HepG2 (cell line): Measurements from ENCODE around the gene PRRT1. TPM values are rescaled to one million over a fixed set of nuclear protein-coding genes. Genes with fewer than 3 reads are reported as not detected.

ENCODE experiments used
- ATAC-seq: fragments of 200-7000 bp; cut with Tn5 transposase; 3 replicates; pipeline ENCODE4 v1.9.1; 2020; ENCODE audit warnings: mild to moderate bottlenecking, moderate library complexity
- BruUV-seq: library from RNA; stranded (reverse); fragments of 400-500 nt; replicated peaks from 2 replicates; lab custom pipeline; 2021; lab: Mats Ljungman, UMichigan
- CTCF ChIA-PET: fragments of 300-600 bp; formaldehyde crosslinking; extraction: SDS; loops from one replicate; lab custom pipeline; 2021; ENCODE audit warnings: low total read pairs, inconsistent platforms, low intra/inter-chr PET ratio; lab: Yijun Ruan, JAX
- POLR2A ChIA-PET: fragments of 350-600 bp; sonication (Branson Sonifier 250); formaldehyde crosslinking; loops from one replicate; lab custom pipeline; 2020; ENCODE audit warnings: antibody characterized with exemption, inconsistent platforms; lab: Yijun Ruan, JAX
- DNase-seq: peaks from one replicate; pipeline ENCODE4 v3.0.0-alpha.2; 2015; ENCODE audit warnings: low spot score
- FAIRE-seq: peaks from 3 replicates; lab custom pipeline; 2011; peaks lifted over from hg19 to GRCh38; lab: Jason Lieb, UNC
- H2AFZ ChIP-seq: one replicate; pipeline ENCODE4 v1.6.1; 2011; ENCODE audit warnings: low read length, inconsistent platforms
- H3K27ac ChIP-seq: fragments of 300-600 bp; 3 replicates; pipeline ENCODE4 v1.8.0; 2011; ENCODE audit warnings: mixed run types, mild to moderate bottlenecking, mixed read lengths, low read length, inconsistent platforms; ENCODE audit not compliant: insufficient read depth; ENCODE audit errors: extremely low read length
- H3K27me3 ChIP-seq, 2 experiments: fragments of 200-600 bp in 1 of 2; 2 replicates in 1 of 2; 3 replicates in 1 of 2; pipeline versions ENCODE4 v1.6.0 to v1.8.0; 2011; ENCODE audit warnings: low read length in 2 of 2, mild to moderate bottlenecking in 2 of 2, moderate library complexity in 2 of 2, inconsistent platforms in 1 of 2; ENCODE audit not compliant: insufficient read depth in 2 of 2, control insufficient read depth in 1 of 2
- H3K36me3 ChIP-seq, 2 experiments: fragments of 200-600 bp in 1 of 2; replicated peaks in 1 of 2; 2 replicates in 1 of 2; 3 replicates in 1 of 2; pipeline versions ENCODE4 v1.5.1 to v1.8.0; 2011; ENCODE audit warnings: low read length in 2 of 2, inconsistent platforms in 1 of 2; ENCODE audit not compliant: insufficient read depth in 2 of 2, control insufficient read depth in 1 of 2
- H3K4me1 ChIP-seq: 2 replicates; pipeline ENCODE4 v1.5.1; 2012; ENCODE audit warnings: low read length, inconsistent platforms; ENCODE audit not compliant: insufficient read depth
- H3K4me2 ChIP-seq: 2 replicates; pipeline ENCODE4 v1.6.0; 2011; ENCODE audit warnings: low read depth, low read length, inconsistent platforms
- H3K4me3 ChIP-seq, 3 experiments: fragments of 200-600 bp in 1 of 3; sonication (generic), shearing (Covaris generic) in 1 of 3; replicated peaks in 1 of 3; 2 replicates each; pipeline ENCODE4 v1.5.1; 2011 to 2016; ENCODE audit warnings: low read length in 3 of 3, inconsistent platforms in 2 of 3, low read depth in 2 of 3, mild to moderate bottlenecking in 2 of 3, control low read depth in 1 of 3, mixed read lengths in 1 of 3; ENCODE audit not compliant: insufficient read depth in 1 of 3
- H3K79me2 ChIP-seq: one replicate; pipeline ENCODE4 v1.6.1; 2011; ENCODE audit warnings: low read length, inconsistent platforms; ENCODE audit not compliant: insufficient read depth
- H3K9ac ChIP-seq: 2 replicates; pipeline ENCODE4 v1.6.0; 2011; ENCODE audit warnings: mild to moderate bottlenecking, low read depth, low read length, inconsistent platforms; ENCODE audit not compliant: insufficient read depth
- H3K9me3 ChIP-seq: 2 replicates; pipeline ENCODE4 v1.5.1; 2012; ENCODE audit warnings: mild to moderate bottlenecking, low read length
- H4K20me1 ChIP-seq: 2 replicates; pipeline ENCODE4 v1.6.0; 2011; ENCODE audit warnings: inconsistent platforms, mild to moderate bottlenecking, low read length, moderate library complexity; ENCODE audit not compliant: insufficient read depth
- KDM6A ChIP-seq: IDR thresholded peaks from 2 replicates; pipeline ENCODE4 v1.6.1; 2016; ENCODE audit warnings: low read depth
- NCOR1 ChIP-seq: fragments of 200-600 bp; sonication (generic); IDR thresholded peaks from 2 replicates; pipeline ENCODE4 v1.7.0; 2017; ENCODE audit warnings: antibody characterized with exemption, low read length, borderline replicate concordance
- NFYB ChIP-seq: sonication (generic); formaldehyde crosslinking; IDR thresholded peaks from 2 replicates; pipeline ENCODE4 v1.4.0; 2020; ENCODE audit warnings: missing genetic modification reagents
- PHF21A ChIP-seq: sonication (generic); formaldehyde crosslinking; IDR thresholded peaks from 2 replicates; pipeline ENCODE4 v1.5.0; 2020; ENCODE audit warnings: mild to moderate bottlenecking, missing genetic modification reagents
- PREB ChIP-seq: sonication (generic); formaldehyde crosslinking; IDR thresholded peaks from 2 replicates; pipeline ENCODE4 v1.4.0; 2020; ENCODE audit warnings: missing genetic modification reagents
- RARG ChIP-seq: sonication (generic); formaldehyde crosslinking; IDR thresholded peaks from 2 replicates; pipeline ENCODE4 v1.4.0; 2020; ENCODE audit warnings: low read depth, mild to moderate bottlenecking, missing genetic modification reagents
- TARDBP ChIP-seq: sonication (generic); formaldehyde crosslinking; IDR thresholded peaks from 2 replicates; pipeline ENCODE4 v1.8.0; 2022; ENCODE audit warnings: mild to moderate bottlenecking, missing genetic modification reagents
- YEATS2 ChIP-seq: sonication (generic); formaldehyde crosslinking; IDR thresholded peaks from 2 replicates; pipeline ENCODE4 v1.4.0; 2020; ENCODE audit warnings: missing genetic modification reagents, borderline replicate concordance
- ZNF142 ChIP-seq: sonication (generic); formaldehyde crosslinking; IDR thresholded peaks from 2 replicates; pipeline ENCODE4 v1.4.0; 2020; ENCODE audit warnings: missing genetic modification reagents
- ZNF720 ChIP-seq: sonication (generic); formaldehyde crosslinking; IDR thresholded peaks from 2 replicates; pipeline ENCODE4 v1.4.0; 2020; ENCODE audit warnings: missing genetic modification reagents
- ZNF841 ChIP-seq: sonication (generic); formaldehyde crosslinking; IDR thresholded peaks from 2 replicates; pipeline ENCODE4 v1.8.1; 2023; ENCODE audit warnings: missing genetic modification reagents, borderline replicate concordance
- WGBS: methylation state at CpG from one replicate; pipeline ENCODE4 v1.1.6; 2017; ENCODE audit warnings: low lambda C conversion rate; 5-methylcytosine and 5-hydroxymethylcytosine counted together
- in situ Hi-C: cut with HindIII; loops from 2 replicates; pipeline ENCODE4 v1.10.0; 2017; ENCODE audit warnings: low pct_unique_long_range_greater_than_20kb; ENCODE audit not compliant: extremely low pct_ligation_motif_present
- intact Hi-C: fragments of 100-400 bp; cut with micrococcal nuclease; formaldehyde crosslinking; loops from one replicate; pipeline ENCODE4 v1.10.0; 2022; ENCODE audit not compliant: unreplicated experiment
- polyA plus RNA-seq, 8 experiments: library from polyadenylated mRNA; depleted of rRNA in 3 of 8; stranded (reverse) in 7 of 8; unstranded in 1 of 8; fragments of >200 nt; fragmentation: Illumina TruSeq in 4 of 8; extraction: Trizol in 4 of 8; gene quantifications; 2 replicates each; pipeline versions ENCODE4 v1.2.1 to v1.2.3, GENCODE V29; 2011 to 2016; ENCODE audit warnings: low read depth in 4 of 8, missing spikeins in 1 of 8, mixed read lengths in 1 of 8; ENCODE audit not compliant: insufficient read depth in 1 of 8
- total RNA-seq, 5 experiments: library from RNA; depleted of rRNA; stranded (reverse); fragments of >200 nt; fragmentation: Illumina TruSeq; extraction: Trizol; gene quantifications; 2 replicates each; pipeline ENCODE4 v1.2.3, GENCODE V29; 2016; ENCODE audit warnings: low read depth in 1 of 5

PRRT1 gene
- total and polyA plus RNA-seq, 2 of the 13 experiments (the other 11 are each of a cell fraction or from before 2014, with no cell fraction given) = 0.64 to 1.4 TPM

- ChIA-PET CTCF (no interaction called here), POLR2A (no interaction called here)
- no peak overlapping the region for H3K4me3 ChIP-seq
- no peak overlapping the region for H3K9ac ChIP-seq
- ATAC-seq = peak; percentile 4
- FAIRE-seq = no peak
- BruUV-seq = no TSS peak
- peaks cover 0 to 19% of the 10 kb centered on the region in 2 experiments; a peak in 4 of 5 replicates for H3K27me3 ChIP-seq
- intact Hi-C loops (no loop called here), in situ Hi-C loops (no loop called here)
- DNase-seq = no peak
- H3K36me3 ChIP-seq = no peaks in the 10 kb centered on the region
- peaks cover 10% of the 10 kb centered on the region for H3K4me1 ChIP-seq
- TF ChIP-seq KDM6A (CRISPR knock-in tag) (no peak), ZNF142 (CRISPR knock-in tag) (no peak), NFYB (CRISPR knock-in tag) (no peak), ZNF720 (CRISPR knock-in tag) (no peak), RARG (no peak), TARDBP (CRISPR knock-in tag) (no peak), PHF21A (CRISPR knock-in tag) (no peak), ZNF841 (no peak), PREB (CRISPR knock-in tag) (no peak), NCOR1 (no peak), YEATS2 (CRISPR knock-in tag) (no peak)
- H3K27ac ChIP-seq = no peak overlapping the region
- no peak overlapping the region for H3K4me2 ChIP-seq
- no peak overlapping the region for H2AFZ ChIP-seq
- WGBS = 49% methylated on average over 6 of the region's 6 CpGs
- H3K79me2 ChIP-seq = no peaks in the 10 kb centered on the region
- no peaks in the 10 kb centered on the region for H3K9me3 ChIP-seq
- H4K20me1 ChIP-seq = no peaks in the 10 kb centered on the region
Measured at GRCh38 chr6:32108727-32109113, 43.0 kb downstream of the PRRT1 start.
